Measurements from ENCODE around the gene TRMU. TPM values are rescaled to one million over a fixed set of nuclear protein-coding genes. Genes with fewer than 3 reads are reported as not detected.

TRMU gene
- total RNA-seq, 1 donor from 2014 or later, result 70.6 TPM

DNA sequence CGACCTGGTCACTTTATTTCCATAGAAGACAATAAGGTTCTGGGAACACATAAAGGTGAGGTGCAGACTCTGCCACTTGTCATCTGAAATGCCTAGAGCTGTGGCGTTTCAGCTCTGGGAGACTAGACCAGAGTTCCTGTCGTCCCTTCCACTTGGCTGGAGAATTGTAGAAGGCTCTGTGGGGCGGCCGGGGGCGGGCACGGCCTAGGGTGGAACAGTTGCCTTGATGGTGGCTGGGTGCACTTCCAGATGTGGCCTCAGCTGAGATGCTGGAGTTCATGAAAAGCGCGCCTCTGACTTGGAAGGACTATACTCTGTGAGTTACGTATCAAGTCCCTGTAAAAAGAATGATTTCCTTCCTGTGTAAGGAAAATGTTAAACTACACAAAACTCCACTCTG is 16.8 kb downstream of the TRMU start:
- TF ChIP-seq CTCF (IDR thresholded peaks at IDR 0.05; ENCODE audit: unreplicated experiment), result no peak
- H3K27me3 Mint-ChIP-seq (ENCODE audit: low read depth), result no peaks in the 10 kb centered on the region
- H3K27ac Mint-ChIP-seq, result no peak overlapping the region
- peaks cover 2% of the 10 kb centered on the region for H3K4me1 Mint-ChIP-seq
- H3K9me3 Mint-ChIP-seq, result no peaks in the 10 kb centered on the region
- H3K4me3 Mint-ChIP-seq, result no peak overlapping the region
- DNase-seq (ENCODE audit: low spot score in 2 of 2, unreplicated experiment in 2 of 2), result no peak
- H3K36me3 Mint-ChIP-seq, result peaks cover 21% of the 10 kb centered on the region

DNA sequence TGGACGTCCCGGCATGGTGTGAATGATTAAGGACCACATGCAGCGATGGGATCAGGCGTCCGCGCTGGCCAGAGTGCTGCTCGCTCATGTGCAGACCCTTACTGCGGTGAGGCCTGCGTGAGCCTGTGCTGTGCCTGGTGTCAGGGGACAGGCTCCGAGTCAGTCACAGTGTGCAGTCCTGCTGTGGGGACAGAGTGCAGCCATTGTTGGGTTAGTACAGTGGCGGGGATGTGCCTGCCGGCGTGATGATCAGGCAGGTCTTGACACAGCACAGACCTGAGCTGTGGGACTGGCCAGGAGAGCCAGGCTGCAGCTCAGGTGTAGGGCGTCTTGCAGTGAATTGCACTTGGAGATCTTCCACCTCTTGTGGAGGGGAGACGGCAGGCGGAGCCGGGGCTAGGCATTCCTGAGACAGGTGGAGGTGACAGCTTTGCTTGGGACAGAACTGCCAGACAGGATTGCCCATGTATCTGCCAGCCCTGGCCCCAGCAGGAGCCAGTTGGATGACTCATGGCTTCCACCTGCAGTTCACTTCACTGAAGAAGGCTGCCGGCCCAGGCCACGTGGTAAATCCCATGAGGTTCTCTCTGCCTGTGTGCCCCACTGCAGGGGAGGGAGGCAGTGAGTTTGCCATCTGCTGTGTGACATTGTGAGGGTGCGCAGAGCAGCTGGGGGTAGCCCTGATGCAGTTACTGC is 17.3 kb downstream of the TRMU start:
- no peaks in the 10 kb centered on the region for H3K9me3 Mint-ChIP-seq
- no peak for TF ChIP-seq CTCF (IDR thresholded peaks at IDR 0.05; ENCODE audit: unreplicated experiment)
- H3K4me1 Mint-ChIP-seq, result peaks cover 2% of the 10 kb centered on the region
- no peaks in the 10 kb centered on the region for H3K27me3 Mint-ChIP-seq (ENCODE audit: low read depth)
- DNase-seq (ENCODE audit: low spot score in 2 of 2, unreplicated experiment in 2 of 2), result no peak
- H3K4me3 Mint-ChIP-seq, result no peak overlapping the region
- peaks cover 21% of the 10 kb centered on the region for H3K36me3 Mint-ChIP-seq
- no peak overlapping the region for H3K27ac Mint-ChIP-seq

GRCh38 chr22:46353483-46354105 is 18.1 kb downstream of the TRMU start:
- Mint-ChIP-seq H3K36me3 (peaks cover 23% of the 10 kb centered on the region), H3K4me3 (no peak overlapping the region), H3K27me3 (ENCODE audit: low read depth) (no peaks in the 10 kb centered on the region), H3K4me1 (peaks cover 2% of the 10 kb centered on the region), H3K27ac (no peak overlapping the region), H3K9me3 (no peaks in the 10 kb centered on the region)
- no peak for DNase-seq (ENCODE audit: low spot score in 2 of 2, unreplicated experiment in 2 of 2)
- no peak for TF ChIP-seq CTCF (IDR thresholded peaks at IDR 0.05; ENCODE audit: unreplicated experiment)

DNA sequence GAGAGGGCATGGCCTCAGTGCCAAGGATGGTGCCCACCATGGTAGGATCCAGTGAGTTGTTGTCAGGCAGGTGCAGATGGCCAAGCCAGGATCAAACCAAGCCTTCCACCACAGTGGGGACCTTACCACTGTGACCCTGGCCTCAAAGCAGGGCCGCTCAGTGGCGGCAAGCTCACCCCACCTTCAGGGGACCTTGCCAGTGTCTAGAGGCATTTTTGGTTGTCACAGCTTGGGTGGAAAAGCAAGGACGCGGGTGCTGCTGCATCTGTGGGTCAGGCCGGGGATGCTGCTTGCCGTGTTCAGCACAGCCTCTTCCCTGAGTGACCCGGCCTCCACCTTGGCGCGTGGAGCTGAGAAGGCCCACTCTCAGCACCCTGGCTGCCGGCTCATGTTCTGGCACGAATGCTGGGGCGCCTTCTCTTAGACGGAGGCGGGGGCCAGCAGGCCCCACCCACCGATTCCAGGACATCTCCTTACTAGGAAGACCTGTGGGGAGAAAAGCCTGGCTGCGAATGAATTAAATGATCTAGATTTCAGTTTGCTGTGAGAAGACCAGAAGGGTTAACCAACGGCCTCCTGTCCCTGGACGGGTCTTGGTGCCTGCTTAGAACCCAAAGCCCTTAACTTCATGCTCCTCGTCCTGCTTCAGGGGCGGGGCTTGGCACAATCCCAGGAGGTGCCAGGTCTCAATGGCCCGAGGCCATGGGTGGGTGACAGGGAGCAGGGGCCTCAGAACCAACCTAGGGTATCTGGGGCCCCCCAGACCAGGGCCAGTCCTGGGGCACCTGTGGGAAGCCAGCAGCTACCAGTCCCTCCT is 18.9 kb downstream of the TRMU start:
- Mint-ChIP-seq H3K9me3 (no peaks in the 10 kb centered on the region), H3K4me1 (peaks cover 2% of the 10 kb centered on the region), H3K36me3 (peaks cover 31% of the 10 kb centered on the region), H3K27ac (no peak overlapping the region), H3K27me3 (ENCODE audit: low read depth) (no peaks in the 10 kb centered on the region), H3K4me3 (no peak overlapping the region)
- TF ChIP-seq CTCF (IDR thresholded peaks at IDR 0.05; ENCODE audit: unreplicated experiment), result no peak
- DNase-seq (ENCODE audit: low spot score in 2 of 2, unreplicated experiment in 2 of 2), result no peak

- Mint-ChIP-seq H3K27me3 (ENCODE audit: low read depth) (no peaks in the 10 kb centered on the region), H3K4me3 (no peak overlapping the region), H3K4me1 (peaks cover 2% of the 10 kb centered on the region), H3K27ac (no peak overlapping the region), H3K36me3 (peaks cover 36% of the 10 kb centered on the region), H3K9me3 (no peaks in the 10 kb centered on the region)
- DNase-seq (ENCODE audit: low spot score in 2 of 2, unreplicated experiment in 2 of 2), result no peak
- TF ChIP-seq CTCF (IDR thresholded peaks at IDR 0.05; ENCODE audit: unreplicated experiment), result no peak
These were observed 19.4 kb downstream of the TRMU start for GRCh38 chr22:46354993-46355305.

All from mesothelial cell of epicardium (in vitro differentiated cells).